Transverse colon (tissue), 4 donors: Measurements from ENCODE around the gene RAPGEF5. TPM values are rescaled to one million over a fixed set of nuclear protein-coding genes. Genes with fewer than 3 reads are reported as not detected.

Experiments used
- DNase-seq: peaks from one replicate; pipeline ENCODE4 v3.0.0-alpha.2; 2019
- H3K27ac ChIP-seq, 4 donors: fragments of 200-600 bp; sonication (generic); 2 replicates each; pipeline ENCODE4 v1.5.1; 2016 to 2018; ENCODE audit warnings: inconsistent platforms in 4 of 4
- H3K27me3 ChIP-seq: fragments of 200-600 bp; sonication (generic); 2 replicates; pipeline ENCODE4 v1.5.1; 2017; ENCODE audit warnings: inconsistent platforms
- H3K36me3 ChIP-seq, 4 donors: fragments of 200-600 bp; sonication (generic); 2 replicates each; pipeline ENCODE4 v1.5.1; 2017 to 2019; ENCODE audit warnings: inconsistent platforms in 4 of 4
- H3K4me1 ChIP-seq, 4 donors: fragments of 200-600 bp; sonication (generic); 2 replicates each; pipeline ENCODE4 v1.5.1; 2017 to 2020; ENCODE audit warnings: inconsistent platforms in 4 of 4
- H3K4me3 ChIP-seq, 4 donors: fragments of 200-600 bp; sonication (generic); 1 replicate in 1 of 4; 2 replicates in 3 of 4; pipeline versions ENCODE4 v1.5.1 to v1.6.1; 2017 to 2019; ENCODE audit warnings: inconsistent platforms in 4 of 4
- H3K9me3 ChIP-seq, 2 donors: fragments of 200-600 bp; sonication (generic); 2 replicates each; pipeline ENCODE4 v1.5.1; 2017 to 2019; ENCODE audit warnings: inconsistent platforms in 2 of 2
- CTCF ChIP-seq, 5 experiments: fragments of 200-600 bp in 3 of 5; fragments of 450-650 bp in 2 of 5; sonication (generic) in 3 of 5; IDR thresholded peaks; 1 replicate in 2 of 5; 2 replicates in 3 of 5; pipeline ENCODE4 v1.5.1; 2016 to 2017; ENCODE audit warnings: antibody characterized with exemption in 5 of 5, inconsistent platforms in 3 of 5, mild to moderate bottlenecking in 2 of 5, moderate library complexity in 1 of 5
- EP300 ChIP-seq: sonication (generic); formaldehyde crosslinking; IDR thresholded peaks from one replicate; pipeline ENCODE4 v1.6.1; 2017; ENCODE audit warnings: antibody characterized with exemption, low read depth
- POLR2A ChIP-seq: fragments of 450-650 bp; IDR thresholded peaks from one replicate; pipeline ENCODE4 v1.6.1; 2016; ENCODE audit warnings: antibody characterized with exemption, mild to moderate bottlenecking, moderate library complexity
- POLR2AphosphoS5 ChIP-seq, 3 donors: sonication (generic); formaldehyde crosslinking; IDR thresholded peaks; one replicate each; pipeline ENCODE4 v1.6.1; 2016; ENCODE audit warnings: antibody characterized with exemption in 3 of 3
- WGBS, 2 donors: methylation state at CpG; one replicate each; pipeline ENCODE4 v1.1.5; 2018; ENCODE audit warnings: low coverage in 1 of 2; 5-methylcytosine and 5-hydroxymethylcytosine counted together
- in situ Hi-C, 4 donors: fragments of 200-750 bp; cut with MboI; loops; one replicate each; pipeline versions ENCODE4 v1.15.0 to v1.15.1; 2017; ENCODE audit warnings: low sequenced_read_pairs in 3 of 4, low pct_ligation_motif_present in 1 of 4, low pct_unique_long_range_greater_than_20kb in 1 of 4
- intact Hi-C: fragments of 100-400 bp; cut with DNase I; formaldehyde crosslinking; loops from one replicate; pipeline ENCODE4 v1.15.1; 2023; ENCODE audit warnings: low total_unique reads
- total RNA-seq, 4 donors: library from RNA; depleted of rRNA; stranded (reverse); fragments of >200 nt; gene quantifications; one replicate each; pipeline ENCODE4 v1.1.0, GENCODE V29; 2016

RAPGEF5 gene
- total RNA-seq, 4 donors from 2014 or later = 82.3 to 112 (median 100) TPM

GRCh38 chr7:22150221-22150620 is 206.7 kb downstream of the RAPGEF5 start:
- no peak overlapping the region for H3K27ac ChIP-seq
- peaks cover 0 to 6% (median 0%) of the 10 kb centered on the region in 4 donors for H3K36me3 ChIP-seq
- no peak overlapping the region for H3K4me3 ChIP-seq
- no peaks in the 10 kb centered on the region for H3K4me1 ChIP-seq
- no peak for TF ChIP-seq CTCF (IDR thresholded peaks at IDR 0.05)
- TF ChIP-seq POLR2AphosphoS5 (IDR thresholded peaks at IDR 0.05) = no peak
- TF ChIP-seq EP300 = no peak
- TF ChIP-seq POLR2A = no peak
- WGBS, 2 donors = 71 to 83% methylated on average over 5 of the region's 5 CpGs
- in situ Hi-C loops (no loop called here), intact Hi-C loops (no loop called here)
- DNase-seq = no peak
- H3K27me3 ChIP-seq = no peaks in the 10 kb centered on the region
- no peaks in the 10 kb centered on the region for H3K9me3 ChIP-seq

- DNase-seq = no peak
- Histone ChIP-seq H3K4me3 (no peak overlapping the region), H3K27me3 (no peaks in the 10 kb centered on the region), H3K27ac (no peak overlapping the region), H3K36me3 (no peaks in the 10 kb centered on the region), H3K4me1 (no peaks in the 10 kb centered on the region), H3K9me3 (no peaks in the 10 kb centered on the region)
- intact Hi-C loops = no loop called here
- TF ChIP-seq POLR2AphosphoS5 (IDR thresholded peaks at IDR 0.05) = no peak
- no peak for TF ChIP-seq EP300
- no peak for TF ChIP-seq POLR2A
- no peak for TF ChIP-seq CTCF (IDR thresholded peaks at IDR 0.05)
- in situ Hi-C loops = no loop called here
- WGBS, 2 donors = 82 to 93% methylated on average over 3 of the region's 3 CpGs
Measured at GRCh38 chr7:22147868-22148267, 209.1 kb downstream of the RAPGEF5 start.

DNA sequence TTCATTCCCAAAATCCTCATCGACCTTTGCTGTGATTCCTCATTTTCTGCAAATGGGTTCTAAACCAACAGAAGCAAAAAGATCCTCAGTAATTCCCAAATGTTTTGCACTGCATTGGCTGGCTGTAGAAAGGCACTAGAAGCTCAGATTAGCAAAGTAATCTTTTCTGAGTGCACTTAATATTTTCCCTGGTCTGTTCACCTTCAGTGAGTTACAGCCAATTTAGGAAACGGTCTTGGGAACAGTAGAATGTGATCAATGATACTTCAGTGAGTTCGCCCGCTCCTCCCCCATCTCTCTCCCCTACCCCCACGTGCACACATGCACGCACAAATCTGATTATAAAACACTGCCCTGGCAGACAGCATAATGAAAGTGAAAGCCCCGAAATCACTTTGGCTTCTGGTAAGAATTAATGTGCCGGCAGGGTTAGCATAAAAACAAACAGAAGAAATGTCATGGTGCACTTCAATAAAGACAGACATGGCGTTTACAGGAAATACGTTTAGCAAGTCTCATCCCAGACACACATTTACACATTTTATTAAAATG is 209.9 kb downstream of the RAPGEF5 start:
- peak overlapping the region in 1 of 4 donors; percentile 8 for H3K4me3 ChIP-seq

GRCh38 chr7:22144950-22145349 is 212.0 kb downstream of the RAPGEF5 start:
- in situ Hi-C loops = no loop called here
- TF ChIP-seq CTCF (IDR thresholded peaks at IDR 0.05) (no peak), POLR2A (no peak), POLR2AphosphoS5 (IDR thresholded peaks at IDR 0.05) (no peak), EP300 (no peak)
- H3K27ac ChIP-seq = no peak overlapping the region
- DNase-seq = no peak
- peaks cover 0 to 4% (median 0%) of the 10 kb centered on the region in 4 donors for H3K36me3 ChIP-seq
- intact Hi-C loops = no loop called here
- no peaks in the 10 kb centered on the region for H3K27me3 ChIP-seq
- H3K4me1 ChIP-seq = no peaks in the 10 kb centered on the region
- no peaks in the 10 kb centered on the region for H3K9me3 ChIP-seq
- 83 to 86% methylated on average over 4 to 5 of the region's 5 CpGs for WGBS, 2 donors
- H3K4me3 ChIP-seq = no peak overlapping the region

More for the DNA sequence above, 209.9 kb downstream of the RAPGEF5 start:
- no peak for TF ChIP-seq CTCF (IDR thresholded peaks at IDR 0.05)
- no peak for TF ChIP-seq EP300
- TF ChIP-seq POLR2A = no peak
- TF ChIP-seq POLR2AphosphoS5 (IDR thresholded peaks at IDR 0.05) = no peak
- WGBS, 2 donors = 56 to 60% methylated on average over 6 to 10 of the region's 10 CpGs
- no peak overlapping the region for H3K27ac ChIP-seq
- intact Hi-C loops (no loop called here), in situ Hi-C loops (no loop called here)
- H3K4me1 ChIP-seq = no peaks in the 10 kb centered on the region
- no peak for DNase-seq
- H3K27me3 ChIP-seq = no peaks in the 10 kb centered on the region
- no peaks in the 10 kb centered on the region for H3K36me3 ChIP-seq
- no peaks in the 10 kb centered on the region for H3K9me3 ChIP-seq
